ENCODE results near the gene TMX4. TPM values are rescaled to one million over a fixed set of nuclear protein-coding genes. Genes with fewer than 3 reads are reported as not detected.

The TMX4 gene
- total RNA-seq, 4 donors from 2014 or later, result 14.2 to 26.8 (median 17.6) TPM

DNA sequence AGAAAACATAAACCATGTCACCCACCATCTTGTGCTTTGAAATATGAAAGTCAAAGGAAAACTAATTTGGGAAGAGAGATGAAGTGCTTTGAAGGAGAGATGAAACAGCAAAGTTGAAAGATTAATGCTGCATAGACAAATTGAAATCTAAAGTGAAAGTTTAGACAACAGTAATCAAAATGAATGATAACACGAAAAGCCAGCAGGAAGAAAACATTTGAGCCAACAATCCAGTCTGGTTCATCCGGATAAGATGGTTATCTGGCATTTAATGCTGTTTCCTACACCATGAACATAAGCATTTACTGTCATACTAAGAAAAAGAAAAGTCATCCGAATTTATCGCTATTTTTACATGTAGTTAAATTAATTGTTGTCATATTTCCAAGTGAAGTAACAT lies 79.9 kb downstream of the TMX4 start:
- DNase-seq (ENCODE audit: low spot score in 2 of 2), result no peak
- no peak overlapping the region for H3K4me3 ChIP-seq (ENCODE audit: low read depth, poor library complexity, severe bottlenecking)
- TF ChIP-seq POLR2A (IDR thresholded peaks at IDR 0.05), result no peak
- TF ChIP-seq, protein P1, sequence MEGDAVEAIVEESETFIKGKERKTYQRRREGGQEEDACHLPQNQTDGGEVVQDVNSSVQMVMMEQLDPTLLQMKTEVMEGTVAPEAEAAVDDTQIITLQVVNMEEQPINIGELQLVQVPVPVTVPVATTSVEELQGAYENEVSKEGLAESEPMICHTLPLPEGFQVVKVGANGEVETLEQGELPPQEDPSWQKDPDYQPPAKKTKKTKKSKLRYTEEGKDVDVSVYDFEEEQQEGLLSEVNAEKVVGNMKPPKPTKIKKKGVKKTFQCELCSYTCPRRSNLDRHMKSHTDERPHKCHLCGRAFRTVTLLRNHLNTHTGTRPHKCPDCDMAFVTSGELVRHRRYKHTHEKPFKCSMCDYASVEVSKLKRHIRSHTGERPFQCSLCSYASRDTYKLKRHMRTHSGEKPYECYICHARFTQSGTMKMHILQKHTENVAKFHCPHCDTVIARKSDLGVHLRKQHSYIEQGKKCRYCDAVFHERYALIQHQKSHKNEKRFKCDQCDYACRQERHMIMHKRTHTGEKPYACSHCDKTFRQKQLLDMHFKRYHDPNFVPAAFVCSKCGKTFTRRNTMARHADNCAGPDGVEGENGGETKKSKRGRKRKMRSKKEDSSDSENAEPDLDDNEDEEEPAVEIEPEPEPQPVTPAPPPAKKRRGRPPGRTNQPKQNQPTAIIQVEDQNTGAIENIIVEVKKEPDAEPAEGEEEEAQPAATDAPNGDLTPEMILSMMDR (IDR thresholded peaks at IDR 0.05), result no peak
- 32 to 49% methylated on average over 4 of the region's 4 CpGs for WGBS, 2 donors
- intact Hi-C loops (cut with DNase I; ENCODE audit: low total_unique reads), result no loop called here

DNA sequence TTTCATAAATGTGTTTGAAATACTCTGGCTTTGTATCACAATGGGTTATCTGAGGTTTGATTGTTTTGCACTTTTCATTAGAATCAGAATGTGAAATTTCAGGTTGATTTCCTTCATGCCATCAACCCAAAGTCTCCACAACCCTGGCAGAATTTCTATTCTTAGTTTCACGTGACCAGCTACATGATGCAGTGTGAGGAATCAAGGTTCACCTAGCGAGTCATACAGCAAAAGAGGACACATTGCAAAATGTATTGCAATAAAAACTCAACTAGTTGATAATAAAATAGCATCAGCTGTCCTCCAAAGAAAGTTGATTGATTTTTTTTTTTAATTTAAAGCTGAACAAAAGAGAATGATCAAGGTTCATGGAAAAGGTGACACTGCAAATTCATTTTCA lies 81.5 kb downstream of the TMX4 start:
- H3K4me3 ChIP-seq (ENCODE audit: low read depth, poor library complexity, severe bottlenecking), result no peak overlapping the region
- 83 to 93% methylated on average over 2 of the region's 2 CpGs for WGBS, 2 donors
- DNase-seq (ENCODE audit: low spot score in 2 of 2), result no peak
- TF ChIP-seq POLR2A (IDR thresholded peaks at IDR 0.05), result no peak
- TF ChIP-seq, protein P1 (IDR thresholded peaks at IDR 0.05), result no peak
- intact Hi-C loops (cut with DNase I; ENCODE audit: low total_unique reads), result no loop called here

GRCh38 chr20:7937328-7937727 lies 82.2 kb downstream of the TMX4 start:
- DNase-seq (ENCODE audit: low spot score in 2 of 2), result no peak
- intact Hi-C loops (cut with DNase I; ENCODE audit: low total_unique reads), result no loop called here
- no peak for TF ChIP-seq POLR2A (IDR thresholded peaks at IDR 0.05)
- TF ChIP-seq, protein P1 (IDR thresholded peaks at IDR 0.05), result no peak
- 85 to 88% methylated on average over 3 of the region's 3 CpGs for WGBS, 2 donors
- H3K4me3 ChIP-seq (ENCODE audit: low read depth, poor library complexity, severe bottlenecking), result no peak overlapping the region

GRCh38 chr20:7935027-7935551 lies 84.5 kb downstream of the TMX4 start:
- WGBS, 2 donors, result 85 to 86% methylated on average over 4 of the region's 4 CpGs
- no peak for TF ChIP-seq POLR2A (IDR thresholded peaks at IDR 0.05)
- TF ChIP-seq, protein P1 (IDR thresholded peaks at IDR 0.05), result no peak
- intact Hi-C loops (cut with DNase I; ENCODE audit: low total_unique reads), result no loop called here
- no peak overlapping the region for H3K4me3 ChIP-seq (ENCODE audit: low read depth, poor library complexity, severe bottlenecking)
- DNase-seq (ENCODE audit: low spot score in 2 of 2), result no peak

DNA sequence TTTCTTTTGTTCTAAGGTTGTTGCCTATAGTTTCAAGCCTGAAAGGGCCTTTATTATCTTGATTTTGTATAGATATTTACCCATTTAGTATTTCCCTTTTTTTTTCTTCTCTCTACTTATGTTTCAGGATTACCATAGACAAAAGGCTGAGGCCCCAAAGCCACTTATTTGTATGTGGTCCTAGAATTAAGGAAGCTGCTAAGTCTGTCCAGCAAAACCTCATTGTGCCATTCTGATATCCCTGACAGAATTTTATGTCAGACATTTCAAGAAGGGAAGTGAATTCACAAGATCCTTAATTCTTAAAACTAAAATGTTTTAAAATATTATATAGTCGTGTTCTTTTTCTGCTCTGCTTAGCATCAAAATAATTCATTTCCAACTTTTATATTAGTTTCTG lies 86.2 kb downstream of the TMX4 start:
- no peak for DNase-seq (ENCODE audit: low spot score in 2 of 2)
- TF ChIP-seq, protein P1 (IDR thresholded peaks at IDR 0.05), result no peak
- no peak for TF ChIP-seq POLR2A (IDR thresholded peaks at IDR 0.05)

GRCh38 chr20:7930343-7930742 lies 89.2 kb downstream of the TMX4 start:
- H3K4me3 ChIP-seq (ENCODE audit: low read depth, poor library complexity, severe bottlenecking), result no peak overlapping the region
- no peak for TF ChIP-seq POLR2A (IDR thresholded peaks at IDR 0.05)
- TF ChIP-seq, protein P1 (IDR thresholded peaks at IDR 0.05), result no peak
- no peak for DNase-seq (ENCODE audit: low spot score in 2 of 2)
- intact Hi-C loops (cut with DNase I; ENCODE audit: low total_unique reads), result no loop called here

More for the DNA sequence above, 86.2 kb downstream of the TMX4 start:
- no peak overlapping the region for H3K4me3 ChIP-seq (ENCODE audit: low read depth, poor library complexity, severe bottlenecking)
- 82 to 85% methylated on average over 1 of the region's 1 CpG for WGBS, 2 donors
- intact Hi-C loops (cut with DNase I; ENCODE audit: low total_unique reads), result no loop called here
